ENCODE results near the gene EHD1.

EHD1 gene

DNA sequence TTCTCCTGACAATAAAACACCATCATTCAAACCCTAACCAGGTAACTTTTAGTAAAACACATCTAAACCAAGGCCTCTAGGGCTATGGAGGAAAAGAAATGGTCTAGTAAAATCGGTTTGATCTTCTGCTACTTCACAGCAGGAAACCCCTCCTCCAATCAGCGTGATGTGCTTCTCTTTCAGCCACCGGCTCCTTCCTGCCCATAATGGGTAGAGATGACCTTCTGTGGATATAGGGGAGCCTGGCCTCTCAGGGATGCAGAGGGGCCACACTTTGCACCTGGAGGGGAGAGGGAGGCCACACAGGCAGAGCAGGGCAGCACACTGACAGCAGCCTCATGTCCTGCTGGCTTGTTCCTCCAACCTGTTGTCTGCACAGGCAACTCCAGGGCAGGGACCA lies 6.9 kb downstream of the EHD1 start:
- DNase-seq: no peak

DNA sequence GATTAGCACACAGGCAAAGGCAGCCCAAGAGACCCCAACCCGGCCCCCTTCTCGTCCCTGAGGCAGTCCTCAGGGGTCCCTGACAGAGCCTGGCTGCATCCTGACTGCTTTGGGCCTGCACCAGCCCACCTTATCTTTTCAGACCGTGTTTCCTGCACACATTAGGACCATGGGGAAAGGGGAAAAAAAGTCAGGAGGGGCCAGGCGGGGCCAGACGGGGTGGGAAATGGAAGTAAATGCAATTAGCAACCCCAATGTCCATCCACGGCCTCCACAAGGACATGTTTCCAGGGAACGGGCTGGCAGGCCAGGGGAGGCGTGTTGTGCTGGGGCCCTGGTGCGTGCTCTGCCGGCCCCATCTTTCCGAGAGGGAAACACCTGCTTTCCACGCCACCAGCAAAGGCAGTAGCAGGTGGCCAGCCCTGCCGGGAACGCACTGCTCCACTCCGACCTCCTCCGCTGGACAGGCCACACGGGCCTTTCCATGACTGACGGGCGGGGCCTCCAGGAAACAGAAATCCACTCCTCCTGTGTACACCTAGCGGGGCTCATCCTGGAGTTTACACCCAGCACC lies 7.4 kb downstream of the EHD1 start:
- DNase-seq: no peak

DNA sequence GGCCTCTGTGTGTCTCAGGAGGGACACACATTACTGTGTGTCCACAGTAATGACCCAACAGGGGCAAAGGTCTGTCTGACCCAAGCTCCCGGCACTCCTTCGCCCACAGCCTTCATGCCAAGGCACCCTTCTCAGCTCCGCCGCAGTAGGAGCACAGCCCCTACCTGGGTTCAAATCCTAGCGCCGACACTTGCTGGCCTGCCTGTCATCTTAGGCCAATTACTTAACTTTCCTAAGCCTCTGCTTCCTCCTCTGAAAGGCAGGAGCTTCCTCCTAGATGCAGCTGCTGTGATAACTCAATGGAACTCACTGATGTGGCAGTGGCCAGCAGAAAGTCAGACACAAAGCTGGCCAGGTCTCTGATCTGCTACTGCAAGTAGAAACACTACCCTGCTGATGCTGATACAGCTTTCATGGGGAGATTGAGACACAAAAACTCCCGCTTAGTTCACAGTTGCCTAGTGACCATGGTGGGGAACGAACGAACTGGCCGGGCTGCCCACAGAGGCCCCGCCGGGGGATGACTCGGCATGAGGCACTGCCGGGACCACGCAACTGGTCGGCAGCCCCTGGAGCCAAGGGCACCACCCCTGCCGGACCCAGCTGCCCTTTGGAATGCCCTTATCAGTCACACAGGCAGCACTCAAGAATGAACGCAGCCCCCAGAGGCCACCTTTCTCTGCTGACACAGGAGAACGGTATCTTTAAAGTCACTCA lies 8.1 kb downstream of the EHD1 start:
- DNase-seq: no peak

DNA sequence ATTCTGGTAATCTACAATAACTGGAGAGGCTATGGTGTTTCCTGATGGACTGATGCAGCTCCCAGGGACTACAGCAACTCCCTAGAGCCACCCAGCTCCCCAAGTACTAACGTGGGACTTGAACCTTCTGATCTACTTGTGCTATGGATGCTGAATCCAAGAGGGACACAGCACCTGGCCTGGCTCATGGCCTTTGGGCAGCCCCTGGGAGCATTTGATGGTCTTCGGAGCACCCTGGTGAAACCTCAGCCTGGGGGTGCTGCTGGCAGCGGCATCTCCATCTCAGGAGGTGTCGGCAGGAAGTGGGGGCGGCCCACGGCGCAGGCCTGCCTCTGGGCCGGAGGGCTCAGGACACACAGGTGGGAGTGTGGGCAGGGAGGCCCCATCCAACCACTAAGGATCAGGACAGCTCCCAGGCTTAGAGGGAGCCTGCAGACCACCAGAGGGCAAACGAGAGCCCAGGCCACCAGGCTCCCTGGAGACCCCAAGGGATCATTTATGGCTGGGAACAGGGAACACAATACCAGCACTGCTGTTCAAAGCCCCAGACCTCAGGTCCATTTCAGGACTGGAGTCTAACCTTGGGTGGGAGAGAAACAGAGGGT lies 8.7 kb downstream of the EHD1 start:
- DNase-seq: no peak

DNA sequence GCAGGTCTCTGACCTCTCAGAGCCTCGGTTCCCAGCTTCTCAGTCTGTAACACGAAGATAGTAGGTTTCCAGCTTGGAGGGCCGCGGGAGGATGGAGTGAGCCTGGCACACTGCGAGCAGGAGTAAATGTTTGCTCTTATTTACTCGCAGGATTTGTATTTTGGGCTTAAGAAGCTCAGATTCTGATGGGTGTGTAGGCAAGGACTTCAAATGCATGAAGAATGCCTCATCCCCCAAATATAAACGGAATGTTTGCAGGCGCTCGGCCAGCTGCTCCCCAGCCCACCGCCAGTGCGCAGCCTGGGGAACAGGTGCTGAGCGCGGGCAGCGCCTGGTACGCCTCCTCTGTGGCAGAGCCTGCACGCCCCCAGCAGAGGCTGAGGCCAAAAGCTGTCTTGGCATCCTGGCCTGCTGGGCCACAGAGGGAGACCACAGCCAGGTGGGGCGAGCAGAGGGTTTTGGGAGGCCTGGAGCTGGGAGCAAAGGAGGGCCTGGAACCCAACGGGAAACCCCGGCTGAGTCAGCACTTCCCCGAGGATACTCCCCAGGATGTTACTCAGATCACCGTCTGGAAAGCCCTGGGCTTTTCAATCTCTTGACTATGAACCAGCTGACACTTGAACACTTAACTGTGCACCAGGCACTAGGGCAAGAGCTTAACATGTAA lies 9.4 kb downstream of the EHD1 start:
- DNase-seq: no peak

DNA sequence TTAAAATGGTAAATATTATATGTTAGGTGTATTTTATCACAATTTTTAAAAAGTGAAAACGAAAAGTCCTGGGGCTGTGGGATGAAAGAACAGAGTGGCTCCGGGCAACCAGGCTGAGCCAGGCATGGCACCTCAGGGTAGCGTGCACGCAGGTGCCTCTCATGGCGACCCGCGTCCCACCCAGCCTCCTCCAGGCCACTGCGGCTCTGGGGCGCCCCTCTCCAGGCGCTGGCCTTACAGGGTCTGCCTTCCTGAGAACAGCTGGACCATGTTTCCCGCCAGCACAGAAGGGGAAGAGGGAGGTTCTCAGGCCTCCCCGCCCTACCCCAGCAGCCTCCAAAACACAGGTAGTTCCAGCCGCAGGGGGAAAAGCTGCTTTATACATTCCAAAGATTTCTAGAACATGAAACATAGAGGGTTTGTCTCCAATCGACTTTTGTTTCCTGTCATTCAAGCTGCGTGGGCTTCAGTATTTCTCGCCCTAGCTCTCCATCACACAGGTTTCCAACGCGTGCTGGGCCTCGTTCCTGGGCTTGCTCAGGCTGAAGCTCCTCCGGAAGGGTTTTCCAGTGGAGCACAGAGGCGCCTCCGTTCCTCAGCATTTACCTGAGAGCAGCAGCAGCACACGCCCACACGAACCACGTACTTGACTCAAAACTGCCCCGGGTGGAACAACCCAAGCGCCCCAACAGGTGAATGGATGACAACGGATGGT lies 10.5 kb downstream of the EHD1 start:
- DNase-seq: peak; percentile 42

DNA sequence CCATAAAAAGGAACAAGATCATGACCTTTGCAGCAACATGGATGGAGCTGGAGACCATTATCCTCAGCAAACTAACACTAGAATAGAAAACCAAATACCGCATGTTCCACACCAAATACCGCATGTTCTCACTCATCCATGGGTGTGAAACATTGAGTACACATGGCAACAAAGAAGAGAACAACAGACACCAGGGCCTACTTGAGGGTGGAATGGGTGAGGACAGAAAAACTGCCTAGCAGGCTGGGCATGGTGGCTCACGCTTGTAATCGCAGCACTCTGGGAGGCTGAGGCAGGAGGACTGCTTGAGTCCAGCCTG lies 12.3 kb downstream of the EHD1 start:
- no peak for DNase-seq

DNA sequence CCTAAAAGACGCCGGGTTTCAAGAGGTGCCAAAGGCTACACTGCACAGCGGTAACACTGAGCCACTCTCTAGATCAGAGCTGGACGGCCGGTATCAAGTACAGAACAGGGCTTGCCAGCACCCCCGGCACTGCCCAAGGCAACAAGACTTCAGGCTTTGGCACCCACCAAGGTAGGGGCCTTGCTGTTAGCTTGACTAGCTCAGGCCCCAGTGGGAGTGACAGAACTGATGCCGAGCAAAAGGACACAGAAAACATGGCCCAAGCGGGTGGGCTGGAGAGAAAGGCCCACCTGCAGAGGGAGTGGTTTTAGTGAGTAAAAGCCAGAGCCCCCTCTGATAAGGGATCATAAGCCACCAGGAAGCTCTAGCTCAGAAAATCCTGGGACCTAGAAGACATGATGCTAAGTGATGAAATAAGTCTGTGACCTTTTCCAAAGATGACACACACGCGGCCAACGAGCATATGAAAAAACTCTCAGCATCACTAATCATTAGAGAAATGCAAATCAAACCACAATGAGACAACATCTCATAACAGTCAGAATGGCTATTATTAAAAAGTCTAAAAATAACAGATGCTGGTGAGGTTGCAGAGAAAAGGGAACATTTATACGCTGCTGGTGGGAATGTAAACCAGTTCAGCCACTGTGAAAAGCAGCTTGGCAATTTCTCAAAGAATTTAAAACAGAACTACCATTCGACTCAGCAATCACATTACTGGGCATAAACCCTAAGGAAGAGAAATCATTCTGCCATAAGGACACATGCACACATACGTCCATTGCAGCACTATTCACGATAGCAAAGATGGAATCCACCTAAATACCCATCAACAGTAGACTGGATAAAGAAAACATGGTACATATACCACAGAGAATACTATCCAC lies 12.9 kb downstream of the EHD1 start:
- peak; percentile 72 for DNase-seq

DNA sequence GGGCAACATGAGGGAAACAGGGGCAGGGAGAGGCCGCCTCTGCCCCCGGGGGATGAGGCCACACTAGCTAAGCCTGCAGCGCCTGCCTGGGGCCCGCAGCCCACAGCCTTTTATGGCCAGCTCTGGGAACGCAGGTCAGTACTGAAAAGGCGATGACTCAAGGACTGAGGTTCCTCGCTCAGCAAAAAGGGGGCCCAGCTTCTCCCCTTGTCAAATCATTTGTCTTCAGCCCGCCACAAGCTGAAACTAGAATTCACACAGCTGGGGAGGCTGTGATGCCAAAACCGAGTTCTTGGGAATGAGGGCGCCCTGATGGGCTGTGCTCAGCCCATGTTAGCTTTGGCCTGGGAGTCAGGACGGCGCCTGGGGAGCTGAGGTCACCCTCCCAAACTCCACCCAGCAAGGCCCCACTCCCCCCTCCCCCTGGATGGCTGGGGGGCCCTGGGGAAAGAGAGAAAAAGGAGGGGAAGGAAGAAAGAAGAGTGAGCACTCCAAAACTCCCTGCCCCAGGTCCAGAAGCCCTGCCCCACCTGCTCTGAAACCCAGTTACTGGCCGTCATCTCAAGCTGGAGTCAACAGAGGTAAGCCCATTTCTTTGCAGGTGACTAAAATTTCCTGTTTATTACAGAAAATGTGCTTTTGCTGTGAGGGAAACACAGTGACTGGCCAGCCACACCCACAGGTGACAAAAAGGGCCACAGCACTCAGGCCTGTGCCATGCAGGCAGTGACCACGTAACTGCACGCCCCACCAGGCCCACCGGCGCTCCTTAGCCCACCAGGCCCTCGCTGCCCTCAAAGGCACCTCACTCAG lies 13.7 kb downstream of the EHD1 start:
- peak; percentile 78 for DNase-seq

DNA sequence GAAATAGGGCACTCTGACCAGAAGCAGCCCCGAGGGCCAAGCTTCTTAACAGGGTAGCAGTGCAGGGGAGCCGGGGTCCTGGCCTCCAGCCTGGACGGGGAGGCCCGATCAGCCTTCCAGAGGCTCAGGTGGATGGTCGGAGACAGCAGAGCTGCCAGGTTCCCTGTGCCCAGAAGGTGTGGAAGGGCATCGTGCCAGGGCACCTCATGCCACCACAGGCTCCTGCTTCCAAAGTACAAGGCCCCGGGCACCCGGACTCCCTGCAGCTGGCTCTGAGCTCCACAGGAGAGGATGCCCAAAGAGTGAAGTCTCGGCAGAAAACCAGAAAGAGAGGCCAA lies 14.3 kb downstream of the EHD1 start:
- DNase-seq: no peak

DNA sequence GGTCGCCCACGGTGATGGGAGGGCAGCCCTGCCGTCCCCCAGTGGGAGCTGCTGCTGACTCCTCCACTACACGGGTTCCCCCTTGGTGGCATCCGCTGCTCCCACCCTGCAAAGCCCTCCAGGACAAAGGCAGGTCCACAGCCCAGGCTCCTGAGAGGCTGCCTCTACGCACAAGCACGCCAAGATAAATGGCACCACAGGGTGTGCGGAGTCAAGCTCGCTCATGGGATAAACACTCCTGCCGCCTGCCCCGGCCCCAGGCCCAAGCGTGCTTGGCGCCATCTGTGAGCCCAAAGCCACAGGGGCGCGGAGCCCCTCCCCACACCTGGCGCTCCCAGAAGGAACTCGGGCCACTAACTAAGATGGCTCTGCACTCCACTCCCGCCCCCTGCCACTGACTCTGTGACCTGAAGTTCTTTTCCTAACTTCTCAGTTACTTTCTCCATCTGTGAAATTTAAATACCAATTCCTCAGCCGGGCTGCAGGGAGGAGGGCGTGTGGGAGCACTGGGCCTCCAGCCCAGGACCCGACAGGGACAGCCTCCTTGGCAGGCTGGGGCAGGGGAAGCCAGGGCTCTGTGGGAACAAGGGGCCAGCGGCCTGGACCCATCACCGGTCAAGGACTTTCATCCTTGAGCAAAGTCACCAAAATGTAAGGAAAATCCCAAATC lies 14.9 kb downstream of the EHD1 start:
- DNase-seq: no peak

DNA sequence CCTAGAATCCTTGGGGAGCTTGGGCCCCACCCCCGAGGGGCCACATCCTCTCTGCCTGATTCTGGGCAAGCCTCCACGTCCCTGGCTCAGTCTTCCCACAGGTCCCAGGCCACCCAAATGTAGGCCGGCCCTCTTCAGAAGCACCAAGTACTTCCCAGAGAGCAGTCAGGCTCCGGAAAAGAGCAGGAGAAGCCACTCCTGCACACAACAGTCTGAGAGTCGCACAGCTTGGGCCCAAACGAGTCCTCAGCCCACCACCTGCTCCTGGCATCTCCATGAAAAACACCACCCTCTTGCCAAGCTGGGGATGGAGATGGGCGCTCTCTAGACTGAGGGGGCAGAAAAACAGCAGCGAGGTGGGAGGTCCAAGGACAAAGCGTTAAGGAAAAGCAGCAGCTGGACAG lies 15.4 kb downstream of the EHD1 start:
- no peak for DNase-seq

DNA sequence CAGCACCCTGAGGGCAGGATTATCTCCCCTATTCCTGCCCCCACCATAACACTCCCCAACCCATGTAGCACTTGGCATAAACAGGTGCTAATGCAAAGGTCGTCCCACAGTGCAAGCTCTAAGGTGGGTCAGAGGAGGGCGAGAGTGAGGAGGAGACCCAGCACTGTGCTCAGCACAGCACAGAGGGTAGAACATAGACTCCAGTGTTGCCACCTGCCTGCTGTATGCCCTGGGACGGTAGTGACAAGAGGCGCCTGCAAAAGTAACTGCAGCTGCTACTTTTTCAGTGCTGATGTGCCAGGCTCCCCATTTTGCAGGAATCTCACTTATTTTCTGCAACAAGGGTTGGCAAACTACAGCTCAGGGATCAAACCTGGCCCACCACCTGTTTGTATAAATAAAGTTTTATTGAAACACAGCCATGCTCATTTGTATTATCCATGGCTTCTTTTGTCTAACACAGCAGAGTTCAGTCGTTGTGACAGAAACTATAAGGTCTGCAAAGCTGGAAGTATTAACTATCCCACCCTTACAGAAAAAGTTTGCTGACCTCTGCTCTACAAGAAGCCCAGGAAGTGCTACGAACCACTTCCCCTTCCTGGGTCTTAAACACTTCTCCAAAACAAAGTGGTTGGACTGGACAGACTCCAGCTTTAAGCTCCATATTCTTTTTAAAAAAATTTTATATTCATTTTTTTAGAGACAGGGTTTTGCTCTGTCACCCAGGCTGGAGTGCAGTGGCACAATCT lies 17.0 kb downstream of the EHD1 start:
- DNase-seq: no peak

DNA sequence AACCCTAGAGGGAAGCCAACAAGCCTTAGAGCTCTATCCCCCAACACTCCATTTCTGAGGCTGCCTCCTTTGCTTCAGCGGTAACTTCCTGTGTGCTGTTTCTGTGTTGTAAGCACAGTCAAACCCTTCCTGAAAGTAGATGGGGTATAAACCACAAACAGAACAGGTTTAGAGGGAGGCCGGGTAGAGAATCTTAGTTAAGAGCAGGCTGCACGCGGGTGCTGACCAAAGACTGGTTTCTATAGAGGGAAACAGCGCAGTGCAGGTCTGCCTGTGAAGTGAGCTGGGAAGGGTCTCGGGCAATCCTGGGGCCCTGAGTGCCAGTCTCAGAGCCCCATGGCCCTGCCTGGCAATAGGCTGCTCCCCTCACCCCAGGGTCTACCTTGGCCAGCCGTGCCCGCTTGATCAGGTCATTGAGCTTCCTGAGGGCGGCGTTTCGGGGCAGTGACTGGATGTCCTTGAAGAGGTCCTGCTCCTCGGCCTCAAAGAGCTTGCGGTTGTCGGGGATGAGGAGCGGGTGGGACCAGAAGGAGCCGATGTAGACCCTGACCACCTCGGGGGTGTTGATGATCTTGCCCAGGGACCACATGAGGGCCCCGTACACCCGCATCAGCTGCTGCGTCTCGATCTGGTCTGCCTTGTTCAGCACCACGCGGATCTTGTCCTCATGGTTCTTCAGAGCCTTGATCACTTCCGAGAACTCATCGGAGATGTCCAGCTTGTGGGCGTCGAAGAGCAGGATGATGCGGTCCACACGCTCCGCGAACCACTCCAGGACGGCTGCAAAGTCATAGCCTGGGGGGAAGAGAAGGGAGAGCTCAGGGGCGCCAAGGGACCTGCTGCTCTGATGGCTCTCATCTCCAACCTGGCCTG lies 18.6 kb downstream of the EHD1 start:
- DNase-seq: peak; percentile 72

DNA sequence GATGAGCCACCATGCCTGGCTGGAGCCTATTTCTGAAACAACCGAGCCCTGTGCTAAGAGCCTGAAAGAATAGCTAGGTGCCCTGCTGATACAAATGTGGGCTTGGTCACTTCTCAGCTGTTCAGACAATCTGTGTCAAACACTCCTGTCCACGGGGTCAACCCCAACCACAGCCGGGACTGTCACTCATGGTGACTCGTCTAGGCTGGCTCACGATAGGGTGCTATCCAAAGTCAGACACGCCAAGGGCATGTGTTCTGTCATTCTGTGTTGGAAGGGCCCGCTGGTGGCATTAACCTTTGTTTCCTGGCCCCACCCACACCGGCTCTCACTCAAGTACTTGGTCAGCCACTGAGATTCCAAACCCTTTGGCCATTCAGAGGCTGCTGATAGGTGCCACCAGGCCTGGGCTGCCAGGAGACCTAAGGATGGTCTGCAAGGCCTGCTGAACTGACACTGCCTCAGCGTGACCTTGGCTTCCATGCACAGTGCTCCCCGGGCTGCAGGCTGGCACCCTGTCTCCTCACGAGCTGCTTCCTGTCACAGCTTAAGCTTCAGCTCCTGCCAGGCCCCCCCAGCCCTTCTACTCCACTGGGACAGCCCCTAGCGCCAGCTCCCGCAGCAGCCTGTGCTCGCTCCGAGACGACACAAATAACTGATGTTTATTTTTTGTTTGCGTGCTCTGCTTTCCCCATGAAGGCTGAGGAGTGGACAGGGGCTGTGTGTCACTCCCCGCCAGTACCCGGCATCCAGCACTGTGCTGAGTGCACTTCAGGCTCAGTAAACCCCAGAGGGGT lies 19.8 kb downstream of the EHD1 start:
- peak; percentile 60 for DNase-seq

DNA sequence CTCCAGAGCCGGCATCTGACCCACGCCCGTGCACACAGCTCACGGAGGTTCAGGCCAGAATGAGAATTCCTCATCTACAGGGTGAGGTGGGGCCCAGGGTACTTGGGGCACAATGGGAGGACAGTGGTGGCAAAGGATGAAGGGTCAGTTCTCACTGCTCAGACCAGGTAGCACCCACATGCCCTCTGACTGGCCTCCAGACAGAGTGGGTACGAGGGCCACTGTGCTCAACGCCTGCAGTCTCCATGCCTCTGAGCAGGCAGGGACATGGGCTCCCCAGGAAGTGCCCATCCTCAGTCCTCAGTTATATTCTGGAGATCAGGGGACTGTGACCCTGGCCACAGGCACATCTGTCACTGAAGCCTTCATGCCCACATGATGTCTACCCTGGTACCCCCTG lies 20.9 kb downstream of the EHD1 start:
- DNase-seq: no peak

DNA sequence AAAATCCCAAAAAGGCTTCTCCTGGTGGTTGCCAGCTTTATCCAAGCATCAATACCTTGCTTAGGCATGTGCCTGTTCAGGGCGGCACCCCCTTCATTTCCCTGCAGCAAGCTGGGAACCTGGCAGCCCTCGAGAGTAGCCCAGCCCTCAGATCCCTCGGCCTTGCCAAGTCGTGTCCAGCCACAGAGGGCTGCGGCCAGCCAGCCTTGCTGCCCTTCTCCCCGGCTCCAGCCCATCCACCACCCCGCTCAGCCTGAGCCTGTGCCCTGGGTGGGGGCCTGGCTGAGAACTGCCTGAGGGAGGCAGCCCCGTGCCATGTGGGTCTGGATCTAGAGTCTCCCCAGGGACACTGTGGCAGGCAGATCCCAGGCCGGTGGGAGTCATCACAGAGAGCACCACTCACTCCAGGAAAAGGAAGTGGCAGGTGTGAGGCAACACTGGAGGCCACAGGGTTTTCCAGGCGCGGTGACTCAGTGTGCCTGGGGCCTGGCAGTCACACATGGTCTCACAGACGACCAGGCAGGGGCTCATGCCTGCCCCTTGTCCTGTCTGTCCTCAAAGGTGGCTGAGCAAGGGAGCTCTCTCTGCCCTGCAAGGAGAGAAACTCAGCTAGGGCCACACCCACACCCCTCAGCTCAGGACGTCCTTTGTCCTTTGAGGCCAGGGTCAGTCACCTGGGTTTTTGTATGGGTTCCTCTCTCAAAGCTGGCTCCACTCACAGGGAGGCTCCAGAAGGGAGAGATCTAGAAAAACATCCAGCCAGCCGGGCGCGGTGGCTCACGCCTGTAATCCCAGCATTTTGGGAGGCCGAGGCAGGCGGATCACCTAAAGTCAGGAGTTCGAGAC lies 21.8 kb downstream of the EHD1 start:
- DNase-seq: peak; percentile 70

Data from stimulated activated CD4-positive, alpha-beta T cell treated with anti-CD3 and anti-CD28 coated beads, Interleukin-4, amount 100 ng/mL, for 24 hours (primary cell).